GM19395 (cell line): Measurements from ENCODE around the gene PNMT.

Experiments
- ATAC-seq: cut with Tn5 transposase; IDR thresholded peaks from one replicate; pipeline ENCODE4 v1.9.1; 2021; ENCODE audit warnings: mild to moderate bottlenecking, moderate library complexity; ENCODE audit not compliant: unreplicated experiment

Gene PNMT

GRCh38 chr17:39632153-39632941 lies 35.9 kb upstream of the PNMT start:
- no peak for ATAC-seq

DNA sequence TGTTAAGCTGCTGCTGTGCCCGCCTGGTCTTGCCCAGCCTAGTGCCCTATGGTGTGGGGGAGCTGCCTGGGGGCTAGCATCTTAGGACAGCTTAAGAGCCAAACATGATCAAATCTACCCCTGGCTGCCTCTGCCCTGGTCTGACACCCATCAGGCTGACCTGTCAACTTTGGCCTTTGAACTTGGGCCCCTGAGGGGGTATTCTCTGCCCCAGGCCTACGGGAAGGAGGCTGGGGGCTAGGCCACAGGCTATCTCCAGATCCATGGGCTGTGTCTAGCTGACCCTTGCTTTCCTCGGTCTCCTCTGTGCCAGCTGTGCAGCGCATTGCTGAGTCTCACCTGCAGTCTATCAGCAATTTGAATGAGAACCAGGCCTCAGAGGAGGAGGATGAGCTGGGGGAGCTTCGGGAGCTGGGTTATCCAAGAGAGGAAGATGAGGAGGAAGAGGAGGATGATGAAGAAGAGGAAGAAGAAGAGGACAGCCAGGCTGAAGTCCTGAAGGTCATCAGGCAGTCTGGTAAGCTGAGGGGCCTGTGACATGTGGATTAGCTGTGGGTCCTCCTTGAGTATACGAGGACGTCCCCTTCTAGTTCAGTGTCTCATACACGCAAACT lies 34.6 kb upstream of the PNMT start:
- no peak for ATAC-seq

DNA sequence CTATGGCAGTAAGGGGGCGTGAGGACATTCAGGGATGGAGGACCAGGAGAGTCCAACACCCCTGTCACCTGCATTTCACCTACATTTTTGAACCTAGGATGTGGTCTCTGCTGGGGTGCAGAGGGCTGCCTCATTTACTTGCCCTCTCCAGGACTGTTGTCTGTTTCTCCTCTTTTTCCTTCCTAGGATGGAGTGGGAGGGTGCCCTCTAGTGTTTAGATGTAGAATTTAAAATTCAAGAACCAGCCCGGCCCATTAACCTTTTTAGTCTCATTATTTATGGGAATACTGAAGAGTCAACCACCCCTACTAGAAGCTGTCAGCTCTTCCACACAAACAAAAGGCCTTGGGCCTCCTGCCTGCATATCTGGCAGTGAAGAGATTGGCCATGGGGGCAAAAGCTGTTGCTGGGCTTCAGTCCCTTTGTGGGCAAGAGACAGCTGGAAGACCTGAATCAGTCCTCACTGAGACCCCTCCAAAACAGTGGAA lies 33.8 kb upstream of the PNMT start:
- ATAC-seq: no peak

DNA sequence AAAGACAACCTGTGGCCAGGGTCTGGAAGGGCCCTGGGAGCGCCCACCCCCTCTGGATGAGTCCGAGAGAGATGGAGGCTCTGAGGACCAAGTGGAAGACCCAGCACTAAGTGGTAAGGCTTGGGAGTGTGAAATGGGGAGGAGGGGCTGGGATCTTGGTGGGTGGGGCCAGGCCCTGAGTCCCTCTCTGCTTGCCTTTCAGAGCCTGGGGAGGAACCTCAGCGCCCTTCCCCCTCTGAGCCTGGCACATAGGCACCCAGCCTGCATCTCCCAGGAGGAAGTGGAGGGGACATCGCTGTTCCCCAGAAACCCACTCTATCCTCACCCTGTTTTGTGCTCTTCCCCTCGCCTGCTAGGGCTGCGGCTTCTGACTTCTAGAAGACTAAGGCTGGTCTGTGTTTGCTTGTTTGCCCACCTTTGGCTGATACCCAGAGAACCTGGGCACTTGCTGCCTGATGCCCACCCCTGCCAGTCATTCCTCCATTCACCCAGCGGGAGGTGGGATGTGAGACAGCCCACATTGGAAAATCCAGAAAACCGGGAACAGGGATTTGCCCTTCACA lies 32.6 kb upstream of the PNMT start:
- no peak for ATAC-seq

- ATAC-seq: peak; percentile 25
Observed at GRCh38 chr17:39636587-39636926, 31.7 kb upstream of the PNMT start.

DNA sequence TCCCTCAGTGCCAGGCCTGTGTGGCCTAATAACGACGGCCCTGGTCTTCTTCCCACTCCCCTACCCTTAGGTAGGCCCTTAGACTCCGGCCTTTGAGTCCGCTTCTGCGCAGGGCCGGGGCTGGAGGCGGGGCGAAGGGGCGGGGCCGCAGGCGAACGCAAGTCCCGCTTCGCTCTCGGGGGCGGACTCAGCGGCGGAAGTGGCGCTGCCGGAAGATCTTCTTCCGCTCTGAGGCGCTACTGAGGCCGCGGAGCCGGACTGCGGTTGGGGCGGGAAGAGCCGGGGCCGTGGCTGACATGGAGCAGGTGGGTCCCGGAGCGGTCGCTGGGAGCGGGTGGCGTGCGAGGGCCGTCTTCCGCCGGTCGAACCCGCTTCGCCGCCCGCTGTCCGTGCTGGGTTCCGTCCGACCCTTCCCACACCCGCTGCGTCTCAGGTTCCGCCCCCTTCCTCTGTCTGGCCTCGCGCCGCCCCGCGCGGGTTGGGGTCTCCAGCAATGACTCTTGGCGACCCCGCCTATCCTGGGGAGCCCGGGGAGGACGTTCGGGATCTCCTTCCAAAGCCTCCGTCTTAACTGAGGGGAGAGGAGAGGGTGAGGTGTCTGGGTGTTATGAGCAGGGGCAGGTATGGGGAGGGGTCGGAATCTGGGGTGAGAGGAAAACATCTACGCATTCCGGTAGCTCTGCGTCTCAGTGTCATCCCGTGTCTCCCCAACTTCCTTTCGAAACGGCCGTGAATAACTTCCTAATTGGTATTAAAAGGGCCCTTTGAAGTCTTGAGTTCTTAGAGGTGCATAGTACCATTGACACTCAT lies 31.1 kb upstream of the PNMT start, which contains the start of gene STARD3:
Gene STARD3, plus strand, starts transcription at position 218 of the 810 bp plus-strand sequence. CDS start 16,388 bp downstream, outside the sequence.
- ATAC-seq: peak; percentile 76

DNA sequence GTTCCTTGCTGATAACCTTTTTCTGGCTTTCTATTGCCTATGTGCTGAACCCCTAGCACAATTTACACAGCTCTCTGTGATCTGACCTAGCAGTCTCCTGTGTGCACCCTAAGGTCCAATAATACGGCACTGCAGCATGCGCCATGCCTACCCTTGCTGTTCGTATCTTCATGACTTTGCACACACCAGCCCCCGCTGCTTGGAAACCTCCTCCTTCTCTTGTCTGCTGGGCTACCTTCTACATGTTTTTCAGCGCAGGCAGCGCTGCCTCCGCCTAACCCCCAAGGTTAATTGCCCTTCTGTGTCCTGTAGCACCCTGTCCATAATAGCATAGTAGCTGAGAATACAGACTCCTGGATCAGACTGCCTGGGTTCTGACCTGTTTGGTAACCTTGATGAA lies 29.9 kb upstream of the PNMT start:
- no peak for ATAC-seq

DNA sequence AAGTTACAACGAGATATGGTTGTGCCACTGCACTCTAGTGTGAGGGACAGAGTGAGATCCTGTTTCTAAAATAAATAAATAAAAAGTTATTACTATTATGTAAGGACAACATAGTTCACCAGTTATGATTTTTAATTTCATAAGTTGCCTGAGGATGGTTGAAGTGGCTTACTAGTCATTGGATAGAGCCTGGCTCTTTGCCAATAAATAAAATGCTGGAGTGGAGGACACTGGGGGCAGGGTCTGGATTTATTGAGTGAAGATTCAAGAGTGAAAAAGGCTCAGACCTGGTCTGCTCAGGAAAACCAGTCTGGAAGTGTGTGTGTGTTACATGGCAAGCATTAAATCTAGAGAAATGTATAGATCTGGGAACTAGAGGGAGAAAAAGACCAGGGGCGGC lies 29.2 kb upstream of the PNMT start:
- ATAC-seq: no peak

DNA sequence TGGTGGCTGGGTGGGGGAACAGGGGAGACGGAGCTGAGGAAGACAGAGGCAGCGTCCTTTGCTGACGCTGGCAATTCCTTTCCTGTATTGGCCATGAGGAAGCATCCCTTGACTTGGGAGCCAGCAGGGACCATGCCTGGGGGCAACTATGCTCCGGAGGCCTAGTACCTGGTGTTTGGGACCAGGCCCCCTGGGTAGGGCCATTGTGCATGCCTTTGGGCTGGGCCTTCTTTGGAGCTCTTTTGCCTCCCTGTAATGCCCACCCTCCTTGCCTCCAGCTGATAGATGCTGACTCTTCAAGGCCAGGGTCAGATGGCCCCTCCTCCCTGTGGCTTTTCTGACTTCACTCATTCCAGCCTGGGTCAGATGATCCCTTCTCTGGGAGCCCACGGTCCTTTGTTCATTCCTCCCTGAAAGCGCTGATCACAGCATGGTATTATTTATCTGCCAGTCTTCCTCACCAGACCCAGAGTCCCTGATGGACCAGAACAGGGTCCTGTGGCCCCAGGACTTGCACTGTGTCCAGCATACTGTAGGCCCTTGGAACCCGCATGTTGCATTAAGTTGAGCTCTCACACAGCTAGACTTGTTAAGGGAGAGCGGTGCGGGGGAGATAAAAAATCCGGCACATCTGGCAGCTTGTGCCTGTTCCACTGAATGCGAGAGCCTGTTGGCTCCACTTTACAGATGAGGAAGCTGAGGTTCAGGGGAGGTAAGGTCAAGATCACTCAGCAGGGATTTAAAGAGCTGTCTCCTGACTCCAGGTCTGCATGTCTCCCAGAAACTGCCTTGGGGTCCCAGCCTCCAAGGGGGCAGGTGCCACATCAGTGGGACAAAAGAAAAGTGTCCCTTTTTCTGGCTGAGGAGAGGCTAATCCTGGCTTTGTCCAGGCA lies 28.4 kb upstream of the PNMT start:
- ATAC-seq: no peak

GRCh38 chr17:39640591-39641031 lies 27.6 kb upstream of the PNMT start:
- ATAC-seq: no peak

DNA sequence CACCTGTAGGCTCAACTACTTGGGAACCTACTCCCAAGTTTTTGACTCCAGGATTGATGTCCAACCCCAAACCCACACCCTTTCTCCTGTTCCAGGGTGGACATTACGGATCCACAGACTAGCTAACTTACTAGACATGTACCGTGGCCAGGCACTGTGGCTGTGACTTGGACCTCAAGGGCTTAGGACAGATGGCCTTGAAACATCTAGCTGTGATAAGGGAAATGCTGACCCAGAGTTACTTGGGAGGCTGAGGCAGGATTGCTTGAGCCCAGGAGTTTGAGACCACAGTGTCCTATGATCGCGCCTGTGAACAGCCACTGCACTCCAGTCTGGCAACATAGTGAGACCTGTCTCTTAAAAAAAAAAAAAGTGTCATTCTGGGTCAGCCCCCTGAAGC lies 27.2 kb upstream of the PNMT start:
- no peak for ATAC-seq

DNA sequence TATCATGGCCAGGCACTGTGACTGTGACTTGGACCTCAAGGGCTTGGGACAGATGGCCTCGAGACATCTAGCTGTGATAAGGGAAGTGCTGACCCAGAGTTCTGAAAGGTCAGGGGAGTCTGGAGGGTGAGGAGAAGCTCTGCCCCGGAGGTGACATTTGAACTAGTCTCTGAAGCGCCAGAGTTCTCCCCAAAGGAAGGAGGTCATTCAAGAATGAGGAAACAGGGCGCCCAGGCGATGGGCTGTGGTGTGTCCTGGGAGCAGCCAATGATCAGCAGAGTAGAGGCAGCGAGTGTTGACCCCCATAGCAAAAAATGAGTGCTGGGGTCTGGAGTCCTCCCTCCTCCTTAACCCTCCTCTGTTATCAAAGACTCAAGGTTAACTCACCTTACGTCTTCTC lies 26.4 kb upstream of the PNMT start:
- no peak for ATAC-seq

GRCh38 chr17:39642291-39643074 lies 25.8 kb upstream of the PNMT start:
- ATAC-seq: no peak

GRCh38 chr17:39643271-39643670 lies 25.0 kb upstream of the PNMT start:
- no peak for ATAC-seq

GRCh38 chr17:39647256-39647655 lies 21.0 kb upstream of the PNMT start:
- no peak for ATAC-seq

GRCh38 chr17:39648616-39649366 lies 19.5 kb upstream of the PNMT start:
- no peak for ATAC-seq

- no peak for ATAC-seq
Observed at GRCh38 chr17:39650121-39650579, 18.1 kb upstream of the PNMT start.

DNA sequence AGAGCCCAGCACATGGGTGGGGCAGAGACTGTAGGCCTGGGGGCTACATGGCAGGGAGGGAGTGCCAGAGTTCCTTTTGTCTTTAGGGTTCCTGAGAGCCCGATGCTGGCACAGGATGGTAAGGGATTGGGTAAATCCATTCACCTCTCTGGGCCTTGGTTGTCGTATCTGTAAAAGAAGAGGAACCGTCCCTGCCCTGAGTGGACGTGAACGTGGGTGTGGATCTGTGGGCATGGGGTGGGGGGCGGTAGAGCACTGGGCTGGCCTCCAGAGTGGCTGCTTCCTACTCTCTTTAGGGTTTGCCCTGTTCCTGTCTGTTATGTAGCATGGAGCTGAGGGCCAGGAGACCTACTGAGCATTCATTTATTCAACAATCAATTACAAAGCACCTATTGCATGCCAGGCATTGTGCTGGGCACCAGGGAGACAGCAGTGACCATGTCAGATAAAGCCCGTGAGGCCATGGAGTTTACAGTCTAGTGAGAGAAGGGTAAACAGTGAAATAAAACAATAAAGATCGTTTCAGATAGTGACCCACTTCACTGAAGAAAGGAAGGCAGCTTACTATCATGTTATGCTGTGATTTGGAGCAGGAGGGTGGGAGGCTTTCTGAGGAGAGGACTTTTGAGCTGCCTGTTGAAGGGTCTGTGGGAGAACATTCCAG lies 16.2 kb upstream of the PNMT start:
- ATAC-seq: no peak
